Caki2 (cell line): Measurements from ENCODE around the gene DDIT3. TPM values are rescaled to one million over a fixed set of nuclear protein-coding genes. Genes with fewer than 3 reads are reported as not detected.

Experiments used
- total RNA-seq: library from RNA; depleted of rRNA; stranded (reverse); fragments of >200 nt; shearing (Covaris generic); gene quantifications from 2 replicates; pipeline ENCODE4 v1.2.3, GENCODE V29; 2014; ENCODE audit warnings: low replicate concordance; rRNA removed

DDIT3 gene
- total RNA-seq, 1 experiment from 2014 or later, result 19.6 TPM

Other genes starting within 250 kb of the DDIT3 start
- gene R3HDM2, start 89.5 kb downstream of the DDIT3 start, total RNA-seq, result 22.8 and 27.5 TPM in 2 replicates
- not detected in 2 replicates for gene INHBC, start 85.7 kb downstream of the DDIT3 start, total RNA-seq
- not detected in 2 replicates for gene INHBE, start 65.2 kb downstream of the DDIT3 start, total RNA-seq
- gene GLI1, start 60.7 kb downstream of the DDIT3 start, total RNA-seq, result 0.57 and 1.8 TPM in 2 replicates
- gene ARHGAP9, start 40.6 kb downstream of the DDIT3 start, total RNA-seq, result not detected in 2 replicates
- 285 and 315 TPM in 2 replicates for gene MARS1, start 32.4 kb downstream of the DDIT3 start, total RNA-seq
- gene MBD6, start 2.3 kb upstream of the DDIT3 start, total RNA-seq, result 4.3 and 8.3 TPM in 2 replicates
- 358 and 362 TPM in 2 replicates for gene DCTN2, start 26.7 kb upstream of the DDIT3 start, total RNA-seq
- gene KIF5A, start 29.5 kb upstream of the DDIT3 start, total RNA-seq, result not detected in 2 replicates
- gene PIP4K2C, start 70.7 kb upstream of the DDIT3 start, total RNA-seq, result 33.7 and 39.2 TPM in 2 replicates
- gene DTX3, start 84.3 kb upstream of the DDIT3 start, total RNA-seq, result 9.6 and 14.4 TPM in 2 replicates
- gene ARHGEF25, start 90.9 kb upstream of the DDIT3 start, total RNA-seq, result 43.3 and 58.6 TPM in 2 replicates
- 64.3 and 66.6 TPM in 2 replicates for gene B4GALNT1, start 112.7 kb upstream of the DDIT3 start, total RNA-seq
- gene OS9, start 173.6 kb upstream of the DDIT3 start, total RNA-seq, result 185 and 187 TPM in 2 replicates
- 0.46 and 1.1 TPM in 2 replicates for gene AGAP2, start 218.2 kb upstream of the DDIT3 start, total RNA-seq
- gene TSPAN31, start 224.5 kb upstream of the DDIT3 start, total RNA-seq, result 103 and 136 TPM in 2 replicates
- gene CDK4, start 231.8 kb upstream of the DDIT3 start, total RNA-seq, result 463 and 654 TPM in 2 replicates
- gene MARCHF9, start 234.6 kb upstream of the DDIT3 start, total RNA-seq, result 8.0 and 16.6 TPM in 2 replicates
- gene CYP27B1, start 246.6 kb upstream of the DDIT3 start, total RNA-seq, result 0.07 and 0.46 TPM in 2 replicates